Measurements from ENCODE around the gene PDE9A.

The PDE9A gene

DNA sequence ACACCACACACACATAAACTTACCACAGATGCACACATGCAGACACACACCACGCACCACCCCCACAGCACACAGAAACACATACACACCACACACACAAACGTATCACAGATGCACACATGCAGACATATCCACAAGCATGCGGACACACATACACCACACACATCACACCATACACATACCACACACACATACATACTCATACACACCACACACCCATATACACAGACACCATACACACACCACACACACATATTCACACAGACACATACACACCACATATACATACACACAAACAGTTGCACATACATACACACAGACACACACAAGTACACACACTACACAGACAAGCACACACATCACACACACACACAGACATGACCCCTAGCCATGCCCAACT lies 37.5 kb upstream of the PDE9A start:
- Histone ChIP-seq H3K27ac (ENCODE audit: low read depth, low read length) (no peak overlapping the region), H3K36me3 (ENCODE audit: insufficient read depth, low read length) (no peaks in the 10 kb centered on the region), H3K9ac (ENCODE audit: low read depth, low read length) (no peak overlapping the region), H3K9me3 (ENCODE audit: insufficient read depth, low read depth, low read length) (no peaks in the 10 kb centered on the region), H3K4me1 (ENCODE audit: insufficient read depth, low read length) (no peaks in the 10 kb centered on the region), H3K4me3 (ENCODE audit: low read length) (no peak overlapping the region), H3K27me3 (ENCODE audit: insufficient read depth, low read length) (0 out of 2 replicates have a peak, but pooled peaks cover 5% of the 10 kb centered on the region)
- WGBS: 66% methylated on average over 3 of the region's 3 CpGs

DNA sequence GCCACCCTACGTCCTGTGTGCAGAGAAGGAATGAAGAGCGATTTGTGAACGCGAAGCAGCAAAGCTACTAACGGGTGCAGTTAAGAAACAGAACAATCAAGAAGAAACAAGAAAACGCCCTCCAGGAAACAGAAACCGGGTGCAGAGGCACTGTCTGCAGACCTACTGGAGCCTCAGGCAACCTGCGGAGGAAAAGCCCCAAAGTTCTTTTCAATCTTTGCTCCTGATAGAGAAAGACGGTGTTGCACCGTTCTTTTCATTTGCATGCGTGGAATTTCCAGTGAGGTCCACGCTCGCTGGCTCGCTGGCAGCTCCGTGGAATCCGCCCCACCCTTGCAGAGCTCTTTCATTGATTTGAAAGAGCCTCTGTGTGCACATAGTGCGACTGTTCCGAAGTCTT lies 37.0 kb upstream of the PDE9A start:
- 0 out of 2 replicates have a peak, but pooled peaks cover 5% of the 10 kb centered on the region for H3K27me3 ChIP-seq (ENCODE audit: insufficient read depth, low read length)

DNA sequence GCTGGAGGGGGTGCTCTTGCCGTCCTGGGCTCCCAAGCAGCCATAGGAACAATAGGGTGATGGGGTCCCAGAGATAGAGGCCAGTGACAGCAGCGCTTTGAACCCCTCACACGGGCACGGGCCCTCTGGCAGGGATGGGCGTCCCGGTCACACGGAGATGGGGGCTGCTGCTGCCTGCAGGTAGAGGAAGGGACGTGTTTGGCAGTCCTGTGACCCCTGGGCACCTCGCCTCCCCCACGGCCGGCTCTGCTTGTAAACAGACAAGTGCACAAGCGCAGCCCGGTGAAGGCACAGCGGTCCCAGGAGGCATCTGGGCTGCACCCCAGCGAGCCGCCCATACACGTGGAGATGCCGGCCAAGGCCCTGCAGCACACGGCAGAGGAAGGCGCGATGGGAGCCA lies 36.5 kb upstream of the PDE9A start:
- H3K36me3 ChIP-seq (ENCODE audit: insufficient read depth, low read length): no peaks in the 10 kb centered on the region
- 94% methylated on average over 21 of the region's 21 CpGs for WGBS

More for the DNA sequence above, 37.0 kb upstream of the PDE9A start:
- no peaks in the 10 kb centered on the region for H3K36me3 ChIP-seq (ENCODE audit: insufficient read depth, low read length)
- H3K9ac ChIP-seq (ENCODE audit: low read depth, low read length): no peak overlapping the region
- no peak overlapping the region for H3K4me3 ChIP-seq (ENCODE audit: low read length)
- no peaks in the 10 kb centered on the region for H3K9me3 ChIP-seq (ENCODE audit: insufficient read depth, low read depth, low read length)
- no peak overlapping the region for H3K27ac ChIP-seq (ENCODE audit: low read depth, low read length)
- 73% methylated on average over 18 of the region's 18 CpGs for WGBS
- H3K4me1 ChIP-seq (ENCODE audit: insufficient read depth, low read length): 0 out of 2 replicates have a peak, but pooled peaks cover under 1% of the 10 kb centered on the region

DNA sequence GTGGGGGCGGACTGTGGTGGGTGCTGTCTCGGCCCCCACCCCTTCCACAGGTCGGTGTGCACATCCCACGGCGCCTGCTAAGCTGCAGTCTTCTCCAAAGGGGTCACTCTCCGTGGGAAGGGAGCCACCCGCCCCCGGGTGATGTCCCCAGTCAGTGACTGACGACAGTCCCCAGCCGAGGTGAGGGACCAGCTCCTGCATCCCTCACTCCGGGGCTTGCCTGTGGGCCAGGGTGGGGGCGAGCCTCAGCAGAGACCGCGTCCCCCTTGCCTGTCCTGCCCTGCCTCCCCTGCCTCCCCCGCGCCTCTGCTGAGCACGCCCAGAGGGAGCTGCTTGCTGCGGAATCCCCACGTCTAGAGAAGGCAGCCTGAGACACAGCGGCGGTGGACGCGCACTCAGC lies 35.9 kb upstream of the PDE9A start:
- Histone ChIP-seq H3K9ac (ENCODE audit: low read depth, low read length) (no peak overlapping the region), H3K4me3 (ENCODE audit: low read length) (no peak overlapping the region), H3K4me1 (ENCODE audit: insufficient read depth, low read length) (0 out of 2 replicates have a peak, but pooled peaks cover 4% of the 10 kb centered on the region), H3K9me3 (ENCODE audit: insufficient read depth, low read depth, low read length) (no peaks in the 10 kb centered on the region), H3K27me3 (ENCODE audit: insufficient read depth, low read length) (0 out of 2 replicates have a peak, but pooled peaks cover 5% of the 10 kb centered on the region), H3K36me3 (ENCODE audit: insufficient read depth, low read length) (no peaks in the 10 kb centered on the region), H3K27ac (ENCODE audit: low read depth, low read length) (no peak overlapping the region)
- WGBS: 87% methylated on average over 23 of the region's 23 CpGs

More for the DNA sequence above, 36.5 kb upstream of the PDE9A start:
- no peaks in the 10 kb centered on the region for H3K9me3 ChIP-seq (ENCODE audit: insufficient read depth, low read depth, low read length)
- H3K27me3 ChIP-seq (ENCODE audit: insufficient read depth, low read length): 0 out of 2 replicates have a peak, but pooled peaks cover 5% of the 10 kb centered on the region
- 0 out of 2 replicates have a peak, but pooled peaks cover 4% of the 10 kb centered on the region for H3K4me1 ChIP-seq (ENCODE audit: insufficient read depth, low read length)
- no peak overlapping the region for H3K4me3 ChIP-seq (ENCODE audit: low read length)
- H3K27ac ChIP-seq (ENCODE audit: low read depth, low read length): no peak overlapping the region
- H3K9ac ChIP-seq (ENCODE audit: low read depth, low read length): no peak overlapping the region

DNA sequence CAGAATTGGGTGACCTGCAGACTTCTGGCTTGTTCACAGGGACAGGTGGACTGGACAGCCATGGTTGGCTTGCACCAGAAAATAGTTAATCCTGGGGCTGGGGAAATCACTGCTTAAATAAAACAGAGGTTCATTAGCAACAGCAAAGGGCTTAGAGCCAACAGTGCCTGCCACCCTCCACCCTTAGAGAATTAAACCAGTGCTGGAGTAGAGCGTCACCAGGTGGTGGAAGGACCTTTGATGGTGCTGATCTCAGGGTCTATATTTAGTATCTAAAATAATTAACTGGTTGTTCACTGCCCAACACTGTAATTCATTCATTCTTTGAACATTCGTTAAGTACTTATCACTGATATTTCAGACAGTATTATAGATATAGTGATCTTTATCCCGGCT lies 34.7 kb upstream of the PDE9A start:
- 0 out of 2 replicates have a peak, but pooled peaks cover 4% of the 10 kb centered on the region for H3K4me1 ChIP-seq (ENCODE audit: insufficient read depth, low read length)
- no peak overlapping the region for H3K27ac ChIP-seq (ENCODE audit: low read depth, low read length)
- 0 out of 2 replicates have a peak, but pooled peaks cover 5% of the 10 kb centered on the region for H3K27me3 ChIP-seq (ENCODE audit: insufficient read depth, low read length)
- WGBS: no CpG with 5 or more reads among the region's 3 CpGs
- no peak overlapping the region for H3K4me3 ChIP-seq (ENCODE audit: low read length)
- H3K9me3 ChIP-seq (ENCODE audit: insufficient read depth, low read depth, low read length): no peaks in the 10 kb centered on the region
- H3K36me3 ChIP-seq (ENCODE audit: insufficient read depth, low read length): no peaks in the 10 kb centered on the region
- H3K9ac ChIP-seq (ENCODE audit: low read depth, low read length): no peak overlapping the region

DNA sequence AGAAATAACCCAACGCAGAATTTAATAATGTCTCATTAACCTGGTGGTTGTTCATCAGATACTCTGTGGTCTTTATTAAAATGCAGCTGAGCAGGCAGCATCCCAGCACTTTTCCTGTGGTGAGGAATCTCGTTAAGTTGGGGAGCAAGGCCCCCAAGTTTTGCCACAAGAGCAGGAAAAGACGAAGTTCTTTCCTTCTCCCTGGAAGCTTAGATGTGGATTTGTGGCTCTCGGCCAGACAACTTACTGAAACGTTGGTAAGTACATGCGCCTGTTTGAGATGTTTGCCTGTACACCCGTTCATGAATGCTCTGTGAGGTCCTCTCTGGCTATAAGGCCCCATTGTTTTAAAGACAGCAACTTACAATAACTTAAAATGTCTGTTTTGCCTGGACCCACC lies 34.3 kb upstream of the PDE9A start:
- no peak overlapping the region for H3K9ac ChIP-seq (ENCODE audit: low read depth, low read length)
- no peaks in the 10 kb centered on the region for H3K36me3 ChIP-seq (ENCODE audit: insufficient read depth, low read length)
- no peak overlapping the region for H3K27ac ChIP-seq (ENCODE audit: low read depth, low read length)
- 0 out of 2 replicates have a peak, but pooled peaks cover 5% of the 10 kb centered on the region for H3K27me3 ChIP-seq (ENCODE audit: insufficient read depth, low read length)
- 89% methylated on average over 7 of the region's 7 CpGs for WGBS
- no peak overlapping the region for H3K4me3 ChIP-seq (ENCODE audit: low read length)
- H3K9me3 ChIP-seq (ENCODE audit: insufficient read depth, low read depth, low read length): no peaks in the 10 kb centered on the region
- 0 out of 2 replicates have a peak, but pooled peaks cover 4% of the 10 kb centered on the region for H3K4me1 ChIP-seq (ENCODE audit: insufficient read depth, low read length)

DNA sequence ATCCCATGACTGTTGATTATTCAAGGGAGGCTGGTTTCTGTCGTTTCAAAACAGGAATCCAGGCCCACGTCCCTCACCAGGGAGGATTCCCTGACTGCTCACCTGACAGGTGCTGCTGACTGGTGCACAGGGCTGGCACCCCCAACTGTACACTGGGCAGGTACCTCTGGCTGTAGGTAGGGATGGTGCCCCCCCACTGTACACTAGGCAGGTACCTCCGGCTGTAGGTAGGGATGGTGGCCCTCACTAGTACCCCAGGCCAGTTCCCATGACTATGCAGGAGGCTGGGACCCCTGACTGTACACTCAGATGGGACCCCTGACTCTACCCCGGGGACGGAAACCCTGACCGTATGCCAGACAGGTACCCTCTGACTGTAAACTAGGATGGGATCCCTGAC lies 33.6 kb upstream of the PDE9A start:
- Histone ChIP-seq H3K4me3 (ENCODE audit: low read length) (no peak overlapping the region), H3K36me3 (ENCODE audit: insufficient read depth, low read length) (no peaks in the 10 kb centered on the region), H3K9me3 (ENCODE audit: insufficient read depth, low read depth, low read length) (no peaks in the 10 kb centered on the region), H3K27me3 (ENCODE audit: insufficient read depth, low read length) (0 out of 2 replicates have a peak, but pooled peaks cover 5% of the 10 kb centered on the region), H3K27ac (ENCODE audit: low read depth, low read length) (no peak overlapping the region), H3K4me1 (ENCODE audit: insufficient read depth, low read length) (0 out of 2 replicates have a peak, but pooled peaks cover 4% of the 10 kb centered on the region), H3K9ac (ENCODE audit: low read depth, low read length) (no peak overlapping the region)
- WGBS: 90% methylated on average over 6 of the region's 6 CpGs

DNA sequence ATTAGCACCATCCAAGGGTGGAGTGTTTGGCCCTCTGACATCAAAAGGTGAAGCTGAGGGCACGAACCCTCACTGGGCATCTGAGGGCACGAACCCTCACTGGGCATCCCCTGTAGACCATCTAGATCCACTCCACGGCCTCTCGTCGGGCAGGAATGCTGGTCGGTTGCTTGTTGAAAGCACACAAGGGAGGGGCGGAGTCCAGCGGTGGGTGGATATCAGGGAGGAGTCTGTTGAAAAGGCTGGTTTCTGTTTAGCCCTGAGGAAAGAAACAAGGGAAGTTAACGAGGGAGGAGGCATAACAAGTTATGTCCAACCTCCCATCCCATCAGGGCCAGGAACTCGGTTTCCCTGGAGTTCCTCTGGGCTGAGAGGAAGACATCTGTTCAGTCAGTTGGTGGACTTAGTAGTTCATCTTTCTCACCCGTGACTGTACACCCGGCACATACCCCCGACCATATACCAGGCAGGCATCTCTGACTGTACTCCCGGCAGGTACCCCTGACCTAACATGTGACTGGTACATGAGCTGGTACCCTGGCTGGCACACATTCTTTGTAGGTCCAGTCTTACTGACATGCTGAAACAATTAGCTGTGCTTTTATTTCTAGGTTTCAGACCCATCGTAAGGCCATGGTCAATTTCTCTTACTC lies 32.1 kb upstream of the PDE9A start:
- Histone ChIP-seq H3K9me3 (ENCODE audit: insufficient read depth, low read depth, low read length) (no peaks in the 10 kb centered on the region), H3K4me3 (ENCODE audit: low read length) (no peak overlapping the region), H3K4me1 (ENCODE audit: insufficient read depth, low read length) (0 out of 2 replicates have a peak, but pooled peaks cover 4% of the 10 kb centered on the region), H3K27ac (ENCODE audit: low read depth, low read length) (no peak overlapping the region), H3K9ac (ENCODE audit: low read depth, low read length) (no peak overlapping the region), H3K27me3 (ENCODE audit: insufficient read depth, low read length) (0 out of 2 replicates have a peak, but pooled peaks cover 5% of the 10 kb centered on the region), H3K36me3 (ENCODE audit: insufficient read depth, low read length) (no peaks in the 10 kb centered on the region)
- 79% methylated on average over 15 of the region's 15 CpGs for WGBS

DNA sequence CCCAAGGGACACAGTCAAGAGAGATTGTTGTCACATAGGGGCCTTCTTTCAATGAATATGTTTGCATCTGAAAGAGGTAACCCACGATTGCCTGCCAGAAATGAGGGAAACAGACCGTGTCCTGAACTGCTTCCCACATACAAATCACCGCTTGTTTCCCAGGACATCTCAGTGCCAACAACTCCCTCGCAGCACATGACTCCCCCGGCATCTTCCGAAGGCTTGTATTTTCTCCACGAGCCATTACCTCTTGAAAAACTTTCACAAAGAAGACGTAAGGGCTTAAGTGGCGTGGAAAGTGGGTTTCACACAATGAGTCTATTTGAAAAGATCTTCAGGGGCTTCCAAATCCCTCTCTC lies 31.6 kb upstream of the PDE9A start:
- Histone ChIP-seq H3K9me3 (ENCODE audit: insufficient read depth, low read depth, low read length) (no peaks in the 10 kb centered on the region), H3K36me3 (ENCODE audit: insufficient read depth, low read length) (no peaks in the 10 kb centered on the region), H3K4me3 (ENCODE audit: low read length) (no peak overlapping the region), H3K4me1 (ENCODE audit: insufficient read depth, low read length) (0 out of 2 replicates have a peak, but pooled peaks cover 4% of the 10 kb centered on the region), H3K27ac (ENCODE audit: low read depth, low read length) (no peak overlapping the region), H3K27me3 (ENCODE audit: insufficient read depth, low read length) (0 out of 2 replicates have a peak, but pooled peaks cover 5% of the 10 kb centered on the region), H3K9ac (ENCODE audit: low read depth, low read length) (no peak overlapping the region)
- WGBS: 78% methylated on average over 9 of the region's 9 CpGs

DNA sequence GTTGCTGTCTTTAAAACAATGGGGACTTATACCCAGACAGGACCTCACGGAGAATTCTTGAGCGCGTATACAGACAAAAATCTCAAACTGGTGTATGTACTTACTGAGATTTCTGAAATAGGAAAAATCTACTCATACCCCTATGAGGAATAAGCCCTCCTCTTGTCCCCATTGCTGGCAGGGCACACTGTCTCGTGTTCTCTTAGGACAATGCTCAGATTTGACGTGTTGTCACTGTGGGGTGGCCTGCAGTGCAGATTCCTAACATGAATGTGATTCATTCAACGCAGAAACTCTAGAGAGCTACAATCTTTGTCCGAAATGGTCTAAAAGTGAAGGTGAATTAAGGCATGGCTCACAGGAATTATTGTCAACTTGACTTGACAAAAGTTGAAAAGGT lies 31.1 kb upstream of the PDE9A start:
- H3K27me3 ChIP-seq (ENCODE audit: insufficient read depth, low read length): 0 out of 2 replicates have a peak, but pooled peaks cover 5% of the 10 kb centered on the region
- no peak overlapping the region for H3K9ac ChIP-seq (ENCODE audit: low read depth, low read length)
- H3K4me3 ChIP-seq (ENCODE audit: low read length): no peak overlapping the region
- 0 out of 2 replicates have a peak, but pooled peaks cover 4% of the 10 kb centered on the region for H3K4me1 ChIP-seq (ENCODE audit: insufficient read depth, low read length)
- H3K27ac ChIP-seq (ENCODE audit: low read depth, low read length): no peak overlapping the region
- no peaks in the 10 kb centered on the region for H3K36me3 ChIP-seq (ENCODE audit: insufficient read depth, low read length)
- 89% methylated on average over 4 of the region's 7 CpGs for WGBS
- H3K9me3 ChIP-seq (ENCODE audit: insufficient read depth, low read depth, low read length): no peaks in the 10 kb centered on the region

DNA sequence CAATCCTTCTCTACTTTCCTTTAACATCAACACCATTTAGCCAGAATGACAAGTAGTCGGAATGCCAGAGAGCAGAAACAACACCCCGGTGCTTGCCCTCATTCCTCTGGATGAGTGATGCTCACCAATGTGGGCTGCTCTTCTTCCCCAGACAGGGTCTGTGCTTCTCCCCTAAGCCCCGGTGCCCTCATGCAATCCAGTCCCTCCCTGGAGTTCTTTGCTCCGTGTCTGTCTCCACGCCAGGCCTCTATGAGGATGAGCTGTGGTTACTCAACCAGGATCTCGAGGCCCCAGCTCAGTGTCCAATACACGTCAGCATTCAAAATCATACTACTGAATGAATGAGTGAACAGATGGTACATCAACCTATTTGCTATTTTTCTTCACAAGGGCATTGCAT lies 29.7 kb upstream of the PDE9A start:
- H3K27ac ChIP-seq (ENCODE audit: low read depth, low read length): no peak overlapping the region
- 0 out of 2 replicates have a peak, but pooled peaks cover 4% of the 10 kb centered on the region for H3K4me1 ChIP-seq (ENCODE audit: insufficient read depth, low read length)
- peaks cover 11% of the 10 kb centered on the region; the same call in 1 of the 2 replicates for H3K27me3 ChIP-seq (ENCODE audit: insufficient read depth, low read length)
- H3K9ac ChIP-seq (ENCODE audit: low read depth, low read length): no peak overlapping the region
- WGBS: 88% methylated on average over 7 of the region's 7 CpGs
- H3K9me3 ChIP-seq (ENCODE audit: insufficient read depth, low read depth, low read length): no peaks in the 10 kb centered on the region
- H3K36me3 ChIP-seq (ENCODE audit: insufficient read depth, low read length): no peaks in the 10 kb centered on the region
- H3K4me3 ChIP-seq (ENCODE audit: low read length): no peak overlapping the region
